ENCODE results near the gene CST3.

- TF ChIP-seq POLR2A (IDR thresholded peaks at IDR 0.05; ENCODE audit: low read length) (no peak), CTCF (IDR thresholded peaks at IDR 0.05) (no peak), SMC3 (IDR thresholded peaks at IDR 0.05) (no peak), CBX2 (IDR thresholded peaks at IDR 0.05; ENCODE audit: borderline replicate concordance, low read depth) (no peak), CHD2 (IDR thresholded peaks at IDR 0.05; ENCODE audit: low read length, partially characterized antibody) (no peak), BHLHE40 (IDR thresholded peaks at IDR 0.05; ENCODE audit: low read depth, low read length) (no peak)
Observed at GRCh38 chr20:23651117-23651516, 13.4 kb upstream of the CST3 start.
